Parathyroid adenoma (tissue), 2 donors: Measurements from ENCODE around the gene LRRC27.

ENCODE experiments used
- H2AFZ ChIP-seq: fragments of 300-600 bp; sonication (generic); one replicate; pipeline ENCODE4 v1.7.0; 2017; ENCODE audit warnings: antibody characterized with exemption, mild to moderate bottlenecking
- H3K27ac ChIP-seq: fragments of 300-600 bp; sonication (generic); one replicate; pipeline ENCODE4 v1.7.0; 2017
- H3K27me3 ChIP-seq: fragments of 300-600 bp; sonication (generic); one replicate; pipeline ENCODE4 v1.7.0; 2017; ENCODE audit warnings: low read length; ENCODE audit not compliant: control insufficient read depth, insufficient read depth
- H3K36me3 ChIP-seq: fragments of 300-600 bp; sonication (generic); one replicate; pipeline ENCODE4 v1.7.0; 2017; ENCODE audit warnings: low read length; ENCODE audit not compliant: control insufficient read depth, insufficient read depth
- H3K4me1 ChIP-seq: fragments of 300-600 bp; sonication (generic); one replicate; pipeline ENCODE4 v1.7.0; 2017; ENCODE audit warnings: control low read depth
- H3K4me2 ChIP-seq: fragments of 300-600 bp; sonication (generic); one replicate; pipeline ENCODE4 v1.7.0; 2017; ENCODE audit warnings: low read length
- H3K4me3 ChIP-seq: fragments of 300-600 bp; sonication (generic); one replicate; pipeline ENCODE4 v1.7.0; 2017; ENCODE audit warnings: low read depth, low read length
- H3K79me2 ChIP-seq: fragments of 300-600 bp; sonication (generic); one replicate; pipeline ENCODE4 v1.7.0; 2017; ENCODE audit warnings: control low read depth
- H3K9ac ChIP-seq: fragments of 300-600 bp; sonication (generic); one replicate; pipeline ENCODE4 v1.7.0; 2017; ENCODE audit warnings: mild to moderate bottlenecking
- H3K9me3 ChIP-seq: fragments of 300-600 bp; sonication (generic); one replicate; pipeline ENCODE4 v1.7.0; 2017; ENCODE audit warnings: low read length; ENCODE audit not compliant: control insufficient read depth
- TF ChIP-seq, protein P1 (sequence below): fragments of 300-600 bp; sonication (generic); IDR thresholded peaks from one replicate; pipeline ENCODE4 v1.7.0; 2017; ENCODE audit warnings: antibody characterized with exemption, mild to moderate bottlenecking
- donor health status: primary hyperparathyroidism.

Gene LRRC27

DNA sequence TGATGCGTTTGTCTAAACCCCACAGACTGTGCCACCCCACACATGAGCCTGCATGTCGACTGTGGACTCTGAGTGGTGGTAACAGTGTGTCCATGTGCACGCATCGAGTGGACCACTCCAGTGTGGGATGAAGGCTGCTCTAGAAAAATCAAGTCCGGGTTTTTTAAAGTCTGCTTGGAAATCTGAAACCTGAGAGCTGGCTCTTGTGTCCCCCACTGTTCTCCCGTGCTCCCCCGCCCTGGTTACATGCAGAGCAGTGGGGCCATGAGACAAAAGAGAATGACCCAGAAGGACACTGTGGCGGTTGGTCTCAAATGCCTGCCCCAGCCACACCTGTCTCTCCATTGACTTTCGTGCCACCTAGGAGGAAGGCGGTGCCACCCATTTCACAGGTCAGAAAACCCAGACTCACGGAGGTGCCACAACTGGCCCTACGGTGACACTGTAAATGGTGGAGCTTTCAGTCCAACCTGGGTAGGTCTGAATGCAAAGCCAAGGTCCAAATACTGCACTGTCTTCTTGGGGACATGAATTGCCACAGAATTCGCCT lies 37.7 kb downstream of the LRRC27 start:
- TF ChIP-seq, protein P1, sequence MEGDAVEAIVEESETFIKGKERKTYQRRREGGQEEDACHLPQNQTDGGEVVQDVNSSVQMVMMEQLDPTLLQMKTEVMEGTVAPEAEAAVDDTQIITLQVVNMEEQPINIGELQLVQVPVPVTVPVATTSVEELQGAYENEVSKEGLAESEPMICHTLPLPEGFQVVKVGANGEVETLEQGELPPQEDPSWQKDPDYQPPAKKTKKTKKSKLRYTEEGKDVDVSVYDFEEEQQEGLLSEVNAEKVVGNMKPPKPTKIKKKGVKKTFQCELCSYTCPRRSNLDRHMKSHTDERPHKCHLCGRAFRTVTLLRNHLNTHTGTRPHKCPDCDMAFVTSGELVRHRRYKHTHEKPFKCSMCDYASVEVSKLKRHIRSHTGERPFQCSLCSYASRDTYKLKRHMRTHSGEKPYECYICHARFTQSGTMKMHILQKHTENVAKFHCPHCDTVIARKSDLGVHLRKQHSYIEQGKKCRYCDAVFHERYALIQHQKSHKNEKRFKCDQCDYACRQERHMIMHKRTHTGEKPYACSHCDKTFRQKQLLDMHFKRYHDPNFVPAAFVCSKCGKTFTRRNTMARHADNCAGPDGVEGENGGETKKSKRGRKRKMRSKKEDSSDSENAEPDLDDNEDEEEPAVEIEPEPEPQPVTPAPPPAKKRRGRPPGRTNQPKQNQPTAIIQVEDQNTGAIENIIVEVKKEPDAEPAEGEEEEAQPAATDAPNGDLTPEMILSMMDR: no peak
- H3K4me3 ChIP-seq: no peak overlapping the region
- H3K4me2 ChIP-seq: no peak overlapping the region
- no peaks in the 10 kb centered on the region for H3K36me3 ChIP-seq
- no peaks in the 10 kb centered on the region for H3K4me1 ChIP-seq
- H3K27me3 ChIP-seq: no peaks in the 10 kb centered on the region
- no peak overlapping the region for H3K9ac ChIP-seq
- no peaks in the 10 kb centered on the region for H3K79me2 ChIP-seq
- no peak overlapping the region for H3K27ac ChIP-seq
- no peak overlapping the region for H2AFZ ChIP-seq
- H3K9me3 ChIP-seq: no peaks in the 10 kb centered on the region

DNA sequence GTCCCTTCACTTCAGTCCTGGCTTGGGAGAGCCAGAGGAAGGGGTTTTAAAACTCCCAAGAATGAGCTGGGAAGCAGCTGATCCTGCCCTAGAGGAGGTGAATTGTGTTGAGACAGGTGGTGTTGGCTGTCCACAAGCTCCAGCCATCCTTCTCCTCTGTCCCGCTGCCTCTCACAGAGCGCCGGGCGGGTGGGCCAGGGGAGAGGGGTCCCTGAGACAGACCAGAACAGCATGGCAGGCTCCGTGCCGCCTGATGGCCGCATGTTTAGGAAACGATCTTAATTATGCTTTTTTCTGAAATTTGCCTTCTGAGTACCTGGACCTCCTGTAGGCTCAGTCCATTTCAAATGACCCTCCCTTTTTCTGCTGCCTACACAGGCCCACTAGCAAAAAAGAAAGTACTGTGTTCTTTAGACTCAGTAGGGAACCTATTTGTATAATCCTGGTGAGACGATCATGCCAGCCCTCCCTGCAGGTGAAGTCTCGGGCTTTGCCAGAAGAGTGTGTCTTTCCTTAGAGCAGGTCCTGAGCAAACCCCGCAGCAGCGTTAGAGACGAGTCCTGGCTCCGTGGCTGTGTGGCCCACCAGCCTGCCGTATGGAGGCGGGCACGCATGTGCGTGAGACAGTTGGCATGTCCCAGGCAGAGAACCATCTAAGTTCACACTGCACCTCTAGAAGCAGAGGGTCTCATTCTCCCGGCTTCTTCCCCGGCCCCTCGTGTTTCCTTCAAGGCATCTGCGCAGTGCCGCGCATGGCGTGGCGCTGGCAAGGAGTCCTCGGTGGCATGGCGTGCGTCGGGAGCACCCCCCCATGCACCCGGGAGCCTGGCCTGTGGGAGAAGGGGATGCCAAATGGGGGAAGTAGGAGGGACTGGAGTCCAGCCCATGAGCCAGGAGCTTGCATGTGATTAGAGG lies 38.7 kb downstream of the LRRC27 start:
- Histone ChIP-seq H3K36me3 (no peaks in the 10 kb centered on the region), H3K27me3 (no peaks in the 10 kb centered on the region)
- TF ChIP-seq, protein P1: no peak

DNA sequence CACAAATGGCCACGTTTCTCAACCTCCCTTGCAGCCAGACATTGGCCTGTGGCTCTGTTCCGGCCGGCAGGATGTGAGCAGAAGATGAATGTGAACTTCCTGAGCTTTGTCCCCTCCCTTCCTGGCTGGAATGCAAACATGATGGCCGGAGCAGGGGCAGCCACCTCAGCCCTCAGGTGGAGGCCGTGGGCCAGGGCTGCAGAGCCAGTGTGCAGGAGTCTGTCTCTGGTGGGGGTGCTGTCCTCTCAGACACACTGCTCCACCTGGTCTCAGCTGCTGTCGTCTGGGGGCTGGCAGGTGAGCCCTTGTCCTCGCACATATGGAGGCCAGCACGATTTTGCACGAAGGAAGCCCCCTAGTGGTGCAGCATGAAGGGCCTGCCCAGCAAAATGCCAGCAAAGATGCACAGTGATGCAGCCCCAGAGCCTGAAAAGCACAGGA lies 39.7 kb downstream of the LRRC27 start:
- no peaks in the 10 kb centered on the region for H3K79me2 ChIP-seq
- H3K4me3 ChIP-seq: no peak overlapping the region
- H3K27ac ChIP-seq: no peak overlapping the region
- no peaks in the 10 kb centered on the region for H3K36me3 ChIP-seq
- TF ChIP-seq, protein P1: no peak
- H3K9me3 ChIP-seq: no peaks in the 10 kb centered on the region
- H3K4me2 ChIP-seq: no peak overlapping the region
- no peak overlapping the region for H2AFZ ChIP-seq
- no peaks in the 10 kb centered on the region for H3K4me1 ChIP-seq
- no peaks in the 10 kb centered on the region for H3K27me3 ChIP-seq
- H3K9ac ChIP-seq: no peak overlapping the region

More for the DNA sequence above, 38.7 kb downstream of the LRRC27 start:
- H2AFZ ChIP-seq: no peak overlapping the region
- no peak overlapping the region for H3K4me3 ChIP-seq
- H3K79me2 ChIP-seq: no peaks in the 10 kb centered on the region
- H3K4me2 ChIP-seq: no peak overlapping the region
- no peaks in the 10 kb centered on the region for H3K9me3 ChIP-seq
- H3K4me1 ChIP-seq: no peaks in the 10 kb centered on the region
- H3K27ac ChIP-seq: no peak overlapping the region
- H3K9ac ChIP-seq: no peak overlapping the region

DNA sequence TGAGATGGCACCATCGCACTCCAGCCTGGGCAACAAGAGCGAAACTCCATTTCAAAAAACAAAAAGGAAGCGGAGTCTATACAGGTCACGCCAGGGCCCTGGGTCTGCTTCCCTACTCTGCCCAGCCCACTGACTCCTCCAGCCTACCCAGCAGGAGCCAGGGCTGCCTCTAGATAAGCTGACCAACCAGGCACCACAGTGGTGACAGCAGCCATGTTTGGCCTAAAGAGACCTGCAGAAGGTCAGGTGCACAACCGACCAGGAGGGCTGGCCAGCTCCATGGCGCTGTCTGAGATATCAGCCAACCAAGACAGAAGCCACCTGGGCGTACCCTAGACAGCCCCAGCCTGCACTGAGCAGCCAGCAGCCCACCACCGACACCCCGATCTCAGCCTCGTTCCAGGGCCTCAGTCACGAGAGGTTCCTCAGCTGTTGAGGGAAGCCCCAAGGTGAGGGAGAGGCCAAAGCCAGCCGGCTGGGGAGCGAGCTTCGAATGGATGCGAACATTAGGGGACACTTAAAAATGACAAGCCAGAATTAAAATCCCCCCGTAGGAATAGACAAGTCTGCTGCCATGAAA lies 40.6 kb downstream of the LRRC27 start:
- H2AFZ ChIP-seq: no peak overlapping the region
- H3K36me3 ChIP-seq: no peaks in the 10 kb centered on the region
- no peak overlapping the region for H3K4me2 ChIP-seq
- no peak overlapping the region for H3K9ac ChIP-seq
- H3K4me1 ChIP-seq: no peaks in the 10 kb centered on the region
- no peak overlapping the region for H3K27ac ChIP-seq
- no peak overlapping the region for H3K4me3 ChIP-seq
- H3K79me2 ChIP-seq: no peaks in the 10 kb centered on the region
- H3K27me3 ChIP-seq: no peaks in the 10 kb centered on the region
- TF ChIP-seq, protein P1: no peak
- no peaks in the 10 kb centered on the region for H3K9me3 ChIP-seq
